ENCODE results near the gene CYP2W1. TPM values are rescaled to one million over a fixed set of nuclear protein-coding genes. Genes with fewer than 3 reads are reported as not detected.

The CYP2W1 gene
- polyA plus RNA-seq (2011; rRNA removed): not detected in 2 replicates
- polyA plus RNA-seq (2012; cell fraction: cytosol; rRNA removed): 0.01 TPM in 1 of 2 replicates, not detected in the other
- polyA plus RNA-seq (2012; cell fraction: nucleus; rRNA removed): 0.12 and 0.22 TPM in 2 replicates
- polyA plus RNA-seq (2017; fragmentation: RNase III; extraction: RNeasy Plus Mini Kit Qiagen cat#74134 plus additional on column Dnase treatment): not detected in 3 replicates
- not detected in 2 replicates for polyA minus RNA-seq (2011; rRNA and poly(A)+ RNA removed)

- Histone ChIP-seq H3K27ac (no peak within 1 kb of the TSS), H3K9me3 (no peaks in the 10 kb centered on the region), H3K4me2 (no peak within 1 kb of the TSS), H3K4me3 (no peak within 1 kb of the TSS), H3K4me1 (peaks cover 10% of the 10 kb centered on the region)
- ChIA-PET POLR2A (no interaction called here), CTCF (interaction anchor here (1.5 to 3.0 kb wide), 3 partner anchors 10 to 82 kb away, joined by 6 to 38 read pairs (median 13); no protein-coding TSS in a partner anchor)
- WGBS (ENCODE audit: missing lambda C conversion rate): 79% methylated on average over 20 of the region's 34 CpGs
- DNase-seq (ENCODE audit: low read depth in 1 of 2, low spot score in 1 of 2) (no peak), ATAC-seq (no peak), FAIRE-seq (no peak)
- no peak for TF ChIP-seq FOXS1 (CRISPR knock-in tag; IDR thresholded peaks at IDR 0.05)
- no peak for TF ChIP-seq RAD21 (conservative IDR thresholded peaks at IDR 0.05 in 1 of 2, IDR thresholded peaks at IDR 0.05 in 1 of 2)
- no peak for TF ChIP-seq CHD2 (IDR thresholded peaks at IDR 0.05; ENCODE audit: low read length, partially characterized antibody)
- no peak for TF ChIP-seq CBX8 (IDR thresholded peaks at IDR 0.05)
- no peak for TF ChIP-seq MAFK (IDR thresholded peaks at IDR 0.05; ENCODE audit: partially characterized antibody)
- no peak for TF ChIP-seq ZFP36 (IDR thresholded peaks at IDR 0.05; ENCODE audit: borderline replicate concordance, partially characterized antibody)
- no peak for TF ChIP-seq TP53 (CRISPR knock-in tag; IDR thresholded peaks at IDR 0.05)
- TF ChIP-seq ESRRA (IDR thresholded peaks at IDR 0.05; ENCODE audit: borderline replicate concordance, low read length): no peak
- no peak for TF ChIP-seq HOXB5 (CRISPR knock-in tag; IDR thresholded peaks at IDR 0.05)
- TF ChIP-seq TFCP2L1 (CRISPR knock-in tag; IDR thresholded peaks at IDR 0.05): no peak
- TF ChIP-seq HOXB13 (CRISPR knock-in tag; IDR thresholded peaks at IDR 0.05; ENCODE audit: low read depth): no peak
- TF ChIP-seq EHF (CRISPR knock-in tag; IDR thresholded peaks at IDR 0.05): no peak
- no peak for TF ChIP-seq ELK1 (IDR thresholded peaks at IDR 0.05; ENCODE audit: low read depth, low read length)
- TF ChIP-seq MAZ (IDR thresholded peaks at IDR 0.05; ENCODE audit: borderline replicate concordance, low read depth, low read length): no peak
- TF ChIP-seq SMC3 (IDR thresholded peaks at IDR 0.05): no peak
These were observed at the start of gene CYP2W1 for GRCh38 chr7:983004-983615. CYP2W1 (plus strand) TSS chr7:983181; CDS start chr7:983212, 31 bp downstream.

- Histone ChIP-seq H3K4me1 (peaks cover 12% of the 10 kb centered on the region), H3K4me3 (no peak overlapping the region), H3K4me2 (no peak overlapping the region), H3K27ac (no peak overlapping the region), H3K9me3 (no peaks in the 10 kb centered on the region)
- no peak for ATAC-seq
- no peak for FAIRE-seq
- TF ChIP-seq JUN (IDR thresholded peaks at IDR 0.05): no peak
- no peak for TF ChIP-seq RARB (CRISPR knock-in tag; IDR thresholded peaks at IDR 0.05)
- TF ChIP-seq ZNF302 (CRISPR knock-in tag; IDR thresholded peaks at IDR 0.05): no peak
- WGBS (ENCODE audit: missing lambda C conversion rate): 83% methylated on average over 17 of the region's 34 CpGs
- POLR2A ChIA-PET: no interaction called here
- CTCF ChIA-PET: no interaction called here
- DNase-seq (ENCODE audit: low read depth in 1 of 2, low spot score in 1 of 2): no peak
These were observed 48.4 kb upstream of the CYP2W1 start for GRCh38 chr7:934469-935163.

- POLR2A ChIA-PET: no interaction called here
- TF ChIP-seq GATA3 (IDR thresholded peaks at IDR 0.05; ENCODE audit: borderline replicate concordance) (no peak), MYC (IDR thresholded peaks at IDR 0.05; ENCODE audit: borderline replicate concordance, low read length) (no peak), HDAC2 (IDR thresholded peaks at IDR 0.05) (no peak), JUN (IDR thresholded peaks at IDR 0.05) (no peak), FOSL2 (IDR thresholded peaks at IDR 0.05) (no peak), FOSL2 (CRISPR knock-in tag; IDR thresholded peaks at IDR 0.05) (no peak), EHMT2 (IDR thresholded peaks at IDR 0.05; ENCODE audit: low read depth) (no peak), CHD2 (IDR thresholded peaks at IDR 0.05; ENCODE audit: low read length, partially characterized antibody) (no peak), ZNF302 (CRISPR knock-in tag; IDR thresholded peaks at IDR 0.05) (no peak), KDM5A (IDR thresholded peaks at IDR 0.05) (no peak), BCL3 (IDR thresholded peaks at IDR 0.05) (no peak), POLR2A (IDR thresholded peaks at IDR 0.05; ENCODE audit: low read length) (no peak), TP53 (CRISPR knock-in tag; IDR thresholded peaks at IDR 0.05) (no peak), ZSCAN20 (CRISPR knock-in tag; IDR thresholded peaks at IDR 0.05) (no peak), EHF (CRISPR knock-in tag; IDR thresholded peaks at IDR 0.05) (no peak), RNF2 (IDR thresholded peaks at IDR 0.05; ENCODE audit: borderline replicate concordance, low read depth) (no peak), CBX2 (IDR thresholded peaks at IDR 0.05; ENCODE audit: borderline replicate concordance, low read depth) (no peak), MAX (IDR thresholded peaks at IDR 0.05) (no peak)
These were observed 47.7 kb upstream of the CYP2W1 start for GRCh38 chr7:935164-935873.

More at GRCh38 chr7:935164-935873, 47.7 kb upstream of the CYP2W1 start:
- no peak overlapping the region for H3K27ac ChIP-seq
- no peak overlapping the region for H3K4me2 ChIP-seq
- DNase-seq (ENCODE audit: low read depth in 1 of 2, low spot score in 1 of 2): no peak
- WGBS (ENCODE audit: missing lambda C conversion rate): 74% methylated on average over 11 of the region's 46 CpGs
- peaks cover 5% of the 10 kb centered on the region; the same call in 2 of the 3 replicates for H3K9me3 ChIP-seq
- no peak overlapping the region for H3K4me3 ChIP-seq
- peak in 1 of 2 experiments; percentile 39; a peak in 3 of 6 replicates for ATAC-seq
- no peak for FAIRE-seq
- H3K4me1 ChIP-seq: peaks cover 12% of the 10 kb centered on the region
- CTCF ChIA-PET: no interaction called here
